GM19468 (cell line): ENCODE results near the gene LCNL1.

ENCODE experiments used
- ATAC-seq: cut with Tn5 transposase; IDR thresholded peaks from one replicate; pipeline ENCODE4 v1.9.1; 2021; ENCODE audit warnings: mild to moderate bottlenecking, moderate library complexity, moderate number of reproducible peaks; ENCODE audit not compliant: unreplicated experiment; ENCODE audit errors: extremely low read depth

Gene LCNL1

DNA sequence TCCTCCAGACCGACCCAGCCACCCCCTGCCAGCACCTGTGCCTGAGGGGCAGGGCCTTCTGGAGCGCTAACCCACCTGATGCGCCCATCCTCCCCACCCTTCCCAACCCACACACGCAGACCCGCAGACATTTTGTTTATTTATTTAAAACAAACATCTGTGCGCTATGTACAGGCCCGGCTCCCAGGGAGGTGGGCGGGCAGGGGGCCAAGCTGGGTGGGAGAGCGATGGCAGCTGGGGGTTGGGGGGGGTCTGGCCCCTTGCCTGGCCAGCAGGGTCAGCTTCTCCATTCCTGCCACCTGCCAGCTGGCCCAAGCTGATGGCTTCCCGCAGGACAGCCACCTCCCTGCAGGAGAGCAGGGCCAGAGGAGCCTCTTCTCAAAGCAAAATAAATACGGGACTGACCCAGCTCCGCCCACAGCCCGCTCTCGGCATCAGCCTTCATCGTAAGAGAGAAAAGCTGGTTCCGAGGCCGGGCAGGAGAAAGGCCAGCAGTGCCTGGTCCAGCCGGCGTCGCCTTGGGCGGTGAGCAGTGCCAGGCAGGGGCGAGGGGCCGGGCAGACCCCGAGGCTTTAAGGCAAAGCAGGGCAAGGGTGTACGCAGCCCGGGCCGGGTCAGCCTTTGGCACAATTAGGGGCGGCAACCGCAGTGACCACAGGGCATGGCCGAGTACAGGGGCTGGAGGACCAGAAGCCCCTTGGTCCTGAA, 24.5 kb downstream of the LCNL1 start:
- ATAC-seq: no peak

DNA sequence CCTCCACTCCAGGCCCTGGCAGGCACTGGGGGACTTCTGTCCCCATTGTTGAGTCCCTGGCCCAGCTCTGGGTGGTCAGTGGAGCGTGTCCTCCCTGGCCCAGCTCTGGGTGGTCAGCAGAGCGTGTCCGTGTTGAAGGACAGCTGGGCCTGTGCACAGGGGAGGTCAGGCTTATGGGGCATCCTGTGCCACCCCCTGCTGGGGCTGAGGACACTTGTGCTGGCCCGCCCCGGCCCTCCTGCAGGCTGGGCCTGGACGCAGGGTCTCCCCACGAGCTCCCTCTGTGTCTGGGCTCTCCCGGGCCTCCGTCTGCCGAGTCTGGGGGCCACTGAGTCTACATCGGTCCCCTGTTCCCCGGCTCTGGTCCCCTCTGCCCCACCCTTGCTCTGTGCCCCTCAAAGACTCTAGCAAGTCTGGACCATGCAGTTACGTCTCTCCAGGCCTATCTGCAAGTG, 25.1 kb downstream of the LCNL1 start:
- ATAC-seq: no peak

DNA sequence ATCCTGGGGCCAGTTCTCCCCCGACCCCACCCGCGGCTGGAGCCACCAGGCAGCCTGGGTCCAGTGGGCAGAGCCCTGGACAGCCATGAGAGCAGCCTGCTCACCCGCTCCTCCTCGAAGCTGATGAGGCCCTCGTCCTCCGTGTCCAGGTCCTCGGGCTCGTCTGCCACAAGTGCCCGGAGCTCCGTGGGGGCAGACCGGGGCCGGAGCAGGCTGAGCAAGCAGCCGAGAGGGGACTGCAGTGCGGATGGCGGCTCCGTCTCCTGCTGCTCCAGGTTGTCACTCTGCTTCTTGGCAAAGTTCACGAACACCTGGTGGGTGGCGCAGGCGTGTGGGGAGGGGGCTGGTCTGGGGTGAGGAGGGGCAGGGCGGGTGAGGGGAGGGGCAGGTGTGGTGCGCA, 25.5 kb downstream of the LCNL1 start:
- no peak for ATAC-seq

DNA sequence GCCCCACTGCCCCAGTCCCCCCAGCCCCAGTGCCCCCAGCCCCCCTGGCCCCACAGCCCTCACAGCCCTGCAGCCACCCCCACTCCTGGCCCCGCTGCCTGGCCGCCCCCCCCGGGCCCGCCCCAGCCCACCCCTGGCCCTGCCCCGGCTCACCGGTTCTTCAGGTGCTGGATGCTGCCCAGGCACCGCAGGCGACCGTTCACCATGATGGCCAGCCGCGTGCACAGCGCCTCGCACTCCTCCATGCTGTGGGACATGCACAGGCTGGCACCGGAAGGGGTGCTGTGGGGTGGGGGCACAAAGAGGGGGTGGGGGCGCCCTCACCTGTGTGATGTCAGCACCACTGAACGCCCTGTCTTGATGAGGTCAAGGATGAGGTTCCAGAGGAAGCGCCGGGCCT, 26.4 kb downstream of the LCNL1 start:
- no peak for ATAC-seq

GRCh38 chr9:137009938-137010732, 27.3 kb downstream of the LCNL1 start:
- no peak for ATAC-seq

DNA sequence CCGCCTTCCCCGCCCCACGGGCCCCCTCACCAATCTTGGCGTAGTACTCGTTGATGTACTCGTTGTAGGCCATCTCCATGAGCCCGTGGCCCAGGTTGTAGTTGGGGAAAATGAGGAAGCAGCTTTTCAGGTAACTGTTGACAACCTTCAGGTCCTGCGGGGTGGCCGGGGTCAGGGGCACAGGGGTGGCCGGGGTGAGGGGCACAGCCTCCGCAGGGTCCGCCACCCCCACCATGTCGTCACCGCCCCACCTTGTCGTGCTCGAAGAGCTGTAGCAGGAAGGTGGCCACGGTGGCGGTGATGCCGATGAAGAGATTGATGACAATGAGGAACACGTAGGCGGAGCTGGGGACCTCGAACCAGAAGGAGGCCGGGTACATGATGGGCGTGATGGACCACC, 28.4 kb downstream of the LCNL1 start:
- no peak for ATAC-seq

DNA sequence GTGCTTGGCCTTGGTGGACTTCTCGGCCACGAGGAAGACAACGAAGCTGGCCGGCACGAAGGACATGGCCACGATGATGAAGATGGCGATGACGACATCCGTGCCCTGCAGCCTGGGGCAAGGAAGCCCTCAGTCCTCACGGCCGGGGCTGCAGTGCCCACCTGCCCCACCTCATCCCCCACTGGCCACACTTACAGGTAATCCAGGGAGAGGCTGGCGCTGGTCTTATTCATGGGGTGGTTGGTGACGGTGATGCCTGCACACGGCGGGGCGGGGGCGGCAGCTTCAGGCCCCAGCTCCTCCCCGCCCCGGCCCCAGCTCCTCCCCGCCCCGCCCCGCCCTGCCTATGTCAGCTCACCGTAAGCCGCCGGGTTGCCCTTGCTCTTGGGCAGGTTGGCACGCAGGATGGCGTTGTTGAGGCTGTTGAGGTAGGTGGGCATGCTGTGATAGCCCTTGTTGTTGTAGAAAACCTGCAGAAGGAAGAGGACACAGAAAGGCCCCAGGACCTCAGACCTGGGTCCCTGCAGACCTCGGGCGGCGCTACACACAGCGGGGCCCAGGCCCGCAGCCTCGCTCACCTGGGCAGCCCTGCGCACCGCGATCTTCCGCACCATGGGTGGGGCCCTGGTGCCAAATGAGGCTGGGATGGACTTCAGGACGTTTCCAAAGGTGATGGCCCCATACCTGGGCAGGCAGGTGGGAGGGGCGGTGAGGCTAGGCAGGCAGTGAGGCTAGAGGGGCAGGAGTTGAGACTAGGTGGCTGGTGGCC, 29.3 kb downstream of the LCNL1 start:
- no peak for ATAC-seq

- no peak for ATAC-seq
Measured at GRCh38 chr9:137012694-137013570, 30.1 kb downstream of the LCNL1 start.

- no peak for ATAC-seq
Measured at GRCh38 chr9:137013571-137013940, 30.8 kb downstream of the LCNL1 start.

GRCh38 chr9:137014166-137014565, 31.4 kb downstream of the LCNL1 start:
- ATAC-seq: no peak

DNA sequence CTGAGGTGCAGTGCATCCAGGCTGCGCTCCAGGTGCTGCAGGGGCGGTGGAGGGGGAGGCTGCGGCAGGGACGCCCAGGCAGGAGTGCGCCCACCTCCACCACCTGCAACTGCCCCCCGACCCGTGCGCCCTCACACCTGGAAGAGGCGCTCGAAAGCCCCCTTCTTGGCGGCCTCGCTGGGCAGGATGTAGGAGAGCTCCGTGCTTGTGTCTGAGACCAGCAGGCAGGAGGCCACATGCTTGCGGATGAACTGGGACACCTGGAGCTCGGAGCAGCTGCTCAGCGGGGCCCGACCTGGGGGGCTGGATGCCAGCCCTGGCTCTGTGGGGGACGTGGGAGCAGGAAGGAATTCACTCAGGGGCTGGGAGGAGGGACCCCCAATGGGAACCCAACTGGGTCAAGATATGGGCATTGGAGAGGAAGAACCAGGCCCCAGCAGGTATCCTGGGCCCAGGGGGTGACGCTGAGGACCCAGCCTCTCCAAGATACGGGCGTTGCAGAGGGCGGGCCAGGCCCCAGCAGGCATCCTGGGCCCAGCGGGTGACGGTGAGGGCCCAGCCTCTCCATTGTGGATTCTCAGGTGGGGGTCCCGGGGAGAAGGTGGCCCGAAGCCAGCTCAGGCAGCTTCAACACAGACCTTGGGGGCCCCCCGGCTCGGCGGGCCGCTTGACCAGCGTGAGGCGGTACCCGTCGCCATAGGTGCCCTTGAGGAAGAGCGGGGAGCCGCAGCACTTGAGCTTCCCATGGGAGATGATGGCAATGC, 32.2 kb downstream of the LCNL1 start:
- no peak for ATAC-seq

DNA sequence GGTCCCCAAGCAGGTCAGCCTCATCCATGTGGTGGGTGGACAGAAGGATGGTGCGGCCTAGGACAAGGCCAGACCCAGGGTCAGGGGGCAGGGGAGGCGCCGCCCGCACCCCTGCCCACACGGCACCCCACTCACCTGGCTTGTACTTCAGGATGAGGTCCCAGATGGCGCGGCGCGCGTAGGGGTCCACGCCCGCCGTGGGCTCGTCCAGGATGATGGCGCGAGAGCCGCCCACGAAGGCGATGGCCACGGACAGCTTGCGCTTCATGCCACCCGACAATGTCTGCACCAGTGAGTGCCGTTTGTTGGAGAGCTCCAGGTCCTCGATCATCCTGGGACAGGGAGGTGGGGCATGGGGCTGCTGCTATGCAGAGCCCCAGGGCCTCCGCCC, 32.7 kb downstream of the LCNL1 start:
- no peak for ATAC-seq

- ATAC-seq: no peak
Measured at GRCh38 chr9:137015976-137016375, 33.2 kb downstream of the LCNL1 start.

DNA sequence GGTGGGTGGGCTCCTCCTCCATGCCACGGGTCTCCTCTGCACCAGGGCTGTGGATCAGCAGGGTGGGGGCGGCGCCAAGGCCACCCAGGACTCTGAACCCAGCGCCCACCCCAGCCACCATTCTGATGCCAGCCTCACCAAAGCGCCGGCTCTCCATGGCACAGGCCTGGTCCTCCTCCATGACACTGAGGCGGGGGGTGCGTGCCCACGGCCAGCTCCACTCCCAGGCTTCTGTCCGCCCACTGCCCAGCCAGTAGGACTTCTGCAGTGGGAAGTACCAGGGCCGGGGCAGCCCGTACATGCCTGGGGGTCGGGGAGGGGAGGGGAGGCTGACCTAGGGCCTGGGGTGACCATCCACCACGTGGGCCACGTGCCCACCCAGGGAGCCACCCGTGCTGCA, 33.6 kb downstream of the LCNL1 start:
- no peak for ATAC-seq

DNA sequence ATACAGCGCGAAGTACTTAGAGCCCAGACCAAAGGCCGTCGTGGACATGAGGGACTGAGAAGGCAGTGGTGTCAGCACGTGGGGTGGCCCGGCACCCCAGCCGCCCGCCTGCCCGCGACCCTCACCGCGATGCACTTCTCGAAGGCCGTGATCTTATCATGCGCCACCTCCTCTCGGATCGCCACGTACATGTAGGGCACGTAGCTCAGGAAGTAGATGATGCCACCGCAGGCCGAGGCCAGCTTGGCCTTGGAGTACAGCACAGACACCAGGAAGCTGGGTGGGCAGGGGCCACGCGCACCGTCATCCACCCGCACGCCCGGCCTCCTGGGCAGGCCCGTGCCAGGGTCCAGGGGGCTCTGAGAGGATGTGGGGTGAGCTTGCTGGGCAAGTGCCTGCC, 34.3 kb downstream of the LCNL1 start:
- ATAC-seq: no peak

DNA sequence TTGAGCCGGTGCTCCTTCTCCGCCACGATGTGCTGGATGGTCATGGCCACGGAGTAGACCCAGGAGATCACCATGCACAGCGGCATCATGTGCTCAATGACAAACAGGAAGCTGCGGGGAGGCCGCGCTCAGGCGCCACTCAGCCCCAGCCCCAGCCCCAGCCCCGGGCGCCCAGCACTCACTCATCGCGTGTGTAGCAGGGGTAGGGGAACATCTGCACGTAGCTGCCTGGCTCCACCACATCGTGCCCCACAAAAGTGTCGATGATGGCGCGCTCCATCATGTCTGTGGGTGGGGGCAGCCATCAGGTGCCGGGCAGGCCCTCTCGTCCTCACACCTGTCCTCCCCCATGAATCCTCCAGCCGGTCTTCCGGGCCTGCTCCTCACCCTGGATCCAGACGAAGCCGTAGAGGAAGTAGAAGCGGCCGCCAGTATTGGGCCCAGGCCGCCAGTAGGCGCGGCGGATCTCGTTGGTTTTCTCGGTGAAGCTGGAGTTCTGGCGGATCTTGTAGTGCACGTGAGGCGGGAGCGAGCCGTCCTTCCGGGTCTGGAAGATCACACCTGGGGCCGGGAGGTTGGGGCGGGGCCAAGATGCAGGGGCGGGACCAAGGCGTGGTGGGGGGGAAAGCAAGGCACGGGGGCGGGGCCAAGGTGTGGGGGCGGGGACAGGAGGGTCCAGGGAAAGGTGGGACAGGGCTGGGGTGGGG, 35.2 kb downstream of the LCNL1 start:
- no peak for ATAC-seq

- ATAC-seq: no peak
Measured at GRCh38 chr9:137018761-137019559, 36.2 kb downstream of the LCNL1 start.
